Activated CD4-positive, alpha-beta T cell treated with anti-CD3 and anti-CD28 coated beads, Interleukin-2, amount 50 U/mL, for 4 hours (primary cell): ENCODE data around the gene WDR86.

Experiments used
- DNase-seq, 2 experiments: peaks; one replicate each; pipeline ENCODE4 v3.0.0-alpha.2; 2020

The WDR86 gene

DNA sequence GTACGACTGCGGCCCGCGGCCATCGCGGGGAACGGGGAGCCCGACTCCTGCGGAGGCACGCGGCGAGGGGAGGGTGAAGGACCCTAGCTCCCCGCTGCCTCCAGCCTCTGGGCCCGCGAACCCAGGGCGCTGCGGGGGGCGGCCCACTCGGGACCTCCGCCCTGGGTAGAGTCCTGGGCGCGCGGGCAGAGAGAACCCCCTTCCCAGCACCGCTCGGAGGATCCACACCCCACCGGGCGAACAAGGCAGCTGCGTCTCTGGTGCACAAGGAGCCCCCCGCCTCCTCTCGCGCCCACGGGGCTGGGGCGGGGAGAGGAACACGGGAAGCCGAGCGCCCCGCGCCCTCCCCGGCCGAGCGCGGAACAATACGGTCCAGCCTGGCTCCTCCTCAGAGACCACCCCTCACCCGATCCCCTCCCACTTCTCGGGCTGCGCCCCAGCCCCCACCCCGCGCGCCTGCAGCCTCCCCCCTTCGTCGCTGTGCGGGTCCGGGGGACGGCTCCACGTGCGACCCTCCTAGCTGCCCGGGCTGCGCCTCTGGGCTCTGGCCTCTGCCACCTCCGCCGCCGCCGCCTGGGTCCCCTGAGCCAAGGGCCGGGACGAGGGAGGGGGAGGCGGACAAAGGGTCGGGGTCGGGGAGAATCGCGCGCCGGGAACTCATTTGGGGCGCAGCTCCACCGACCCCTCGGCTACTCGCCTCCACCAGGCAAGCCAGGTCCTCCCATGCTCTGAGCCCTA lies at the start of gene WDR86:
Gene WDR86, minus strand, starts transcription at position 372 of the 738 bp plus-strand sequence. CDS start 449 bp downstream, outside the sequence.
- no peak for DNase-seq

DNA sequence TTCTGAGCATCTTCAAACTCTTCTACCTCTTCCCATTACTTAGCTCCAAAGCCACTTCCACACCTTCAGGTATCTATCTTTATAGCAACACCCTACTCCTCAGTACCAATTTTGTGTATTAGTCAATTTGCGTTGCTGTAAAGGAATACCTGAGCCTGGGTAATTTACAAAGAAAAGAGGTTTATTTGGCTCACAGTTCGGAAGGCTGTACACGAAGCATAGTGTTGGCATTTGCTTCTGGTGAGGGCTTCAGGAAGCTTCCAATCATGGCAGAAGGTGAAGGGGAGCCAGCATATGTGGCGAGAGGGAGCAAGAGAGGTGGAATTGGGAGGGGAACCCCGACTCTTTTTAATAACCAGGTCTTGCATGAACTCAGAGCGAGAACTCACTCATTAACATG lies 47.7 kb upstream of the WDR86 start:
- DNase-seq, result no peak

- DNase-seq, result no peak
Observed at GRCh38 chr7:151456782-151457181, 46.9 kb upstream of the WDR86 start.

GRCh38 chr7:151456276-151456675 lies 46.4 kb upstream of the WDR86 start:
- DNase-seq, result no peak

GRCh38 chr7:151455690-151456089 lies 45.9 kb upstream of the WDR86 start:
- DNase-seq, result no peak

GRCh38 chr7:151454932-151455530 lies 45.2 kb upstream of the WDR86 start:
- DNase-seq, result no peak

DNA sequence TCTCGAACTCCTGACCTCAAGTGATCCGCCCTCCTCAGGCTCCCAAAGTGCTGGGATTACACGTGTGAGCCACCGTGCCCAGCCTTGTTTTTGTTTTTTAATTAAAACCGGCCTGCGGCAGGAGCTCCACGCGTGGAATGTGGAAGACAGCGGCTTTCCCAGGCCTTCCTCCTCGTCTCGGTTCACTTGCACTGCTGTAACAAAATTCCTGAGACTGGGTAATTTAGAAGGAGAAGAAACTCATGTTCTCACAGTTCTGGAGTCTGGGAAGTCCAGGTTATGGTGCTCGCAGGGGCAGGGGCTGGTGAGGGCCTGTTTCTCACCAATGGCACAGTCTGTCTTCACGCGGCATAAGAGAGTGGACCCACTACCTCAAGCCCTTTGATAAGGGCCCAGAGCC lies 44.5 kb upstream of the WDR86 start:
- DNase-seq, result no peak

DNA sequence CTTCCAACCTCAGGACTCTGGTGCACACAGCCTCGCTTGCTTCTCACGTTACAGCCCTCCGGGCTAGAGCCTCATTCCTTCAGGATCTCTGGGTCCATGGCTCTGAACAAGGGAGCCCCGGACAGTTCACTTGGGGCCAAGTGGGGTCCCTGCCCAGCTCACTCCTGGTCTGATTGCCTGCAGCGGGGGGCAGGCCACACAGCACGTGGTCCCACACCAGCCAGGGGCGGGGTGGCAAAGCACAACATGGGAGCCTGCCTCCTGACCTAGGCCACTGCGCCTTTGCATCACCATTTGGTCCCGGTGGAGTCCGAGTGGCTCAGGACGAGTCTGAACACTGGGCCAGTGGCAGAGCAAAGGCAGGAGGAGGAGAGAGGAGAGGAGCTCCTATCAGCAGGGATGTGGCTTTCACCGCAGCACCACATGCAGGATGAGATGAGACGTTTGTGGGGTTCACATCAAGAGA lies 43.5 kb upstream of the WDR86 start:
- DNase-seq, result no peak

GRCh38 chr7:151452680-151453325 lies 43.0 kb upstream of the WDR86 start:
- DNase-seq, result no peak

- no peak for DNase-seq
Observed at GRCh38 chr7:151451626-151452571, 42.1 kb upstream of the WDR86 start.

DNA sequence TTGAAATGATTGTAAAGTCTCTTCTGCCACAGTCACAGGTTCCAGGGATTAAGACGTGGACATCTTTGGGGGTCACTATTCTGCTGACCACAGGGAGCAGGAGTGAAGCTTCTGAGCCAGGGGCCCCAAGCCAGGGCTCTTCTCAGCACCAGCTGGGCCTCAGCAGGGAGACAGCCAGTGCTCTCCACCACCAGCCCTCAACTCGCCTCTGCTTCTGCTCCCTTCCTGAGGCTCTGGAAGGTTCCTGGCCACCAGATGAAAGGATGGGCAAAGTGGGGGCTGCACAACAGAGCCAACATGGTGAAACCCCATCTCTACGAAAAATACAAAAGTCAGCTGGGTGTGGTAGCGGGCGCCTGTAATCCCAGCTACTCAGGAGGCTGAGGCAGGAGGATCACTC lies 41.3 kb upstream of the WDR86 start:
- no peak for DNase-seq

- no peak for DNase-seq
Observed at GRCh38 chr7:151449990-151450389, 40.2 kb upstream of the WDR86 start.

GRCh38 chr7:151448261-151449252 lies 38.7 kb upstream of the WDR86 start:
- peak; percentile 69 to 73 for DNase-seq

DNA sequence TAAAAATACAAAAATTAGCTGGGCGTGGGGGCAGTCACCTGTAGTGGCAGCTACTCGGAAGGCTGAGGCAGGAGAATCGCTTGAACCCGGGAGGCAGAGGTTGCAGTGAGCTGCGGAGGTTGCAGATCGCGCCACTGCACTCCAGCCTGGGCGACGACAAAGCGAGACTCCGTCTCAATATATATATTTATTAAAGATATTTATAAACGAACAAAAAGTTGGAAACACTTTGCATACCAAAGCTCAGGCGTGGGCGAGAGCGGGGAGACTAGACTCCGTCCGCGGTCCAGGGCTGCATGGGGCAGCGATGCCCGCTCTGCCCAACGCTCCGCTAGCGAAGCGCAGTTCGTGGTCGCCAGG lies 38.0 kb upstream of the WDR86 start:
- no peak for DNase-seq

DNA sequence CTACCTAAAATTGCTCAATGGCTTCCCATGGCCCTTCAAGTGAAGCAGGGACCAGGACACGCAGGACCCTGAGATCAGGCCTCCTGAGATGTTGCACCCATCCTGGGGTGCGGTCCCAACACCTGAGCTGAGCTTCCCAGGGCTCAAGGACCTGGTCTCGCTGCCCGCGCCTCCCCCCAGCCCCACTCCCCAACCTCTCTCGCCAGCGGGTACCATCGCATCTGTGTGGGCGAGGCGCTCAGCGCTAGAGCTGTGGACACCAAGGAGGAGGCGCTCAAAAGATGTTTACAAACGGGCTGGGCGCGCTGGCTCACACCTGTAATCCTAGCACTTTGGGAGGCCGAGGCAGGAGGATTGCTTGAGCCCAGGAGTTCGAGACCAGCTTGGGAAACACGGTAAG lies 37.5 kb upstream of the WDR86 start:
- DNase-seq, result no peak

DNA sequence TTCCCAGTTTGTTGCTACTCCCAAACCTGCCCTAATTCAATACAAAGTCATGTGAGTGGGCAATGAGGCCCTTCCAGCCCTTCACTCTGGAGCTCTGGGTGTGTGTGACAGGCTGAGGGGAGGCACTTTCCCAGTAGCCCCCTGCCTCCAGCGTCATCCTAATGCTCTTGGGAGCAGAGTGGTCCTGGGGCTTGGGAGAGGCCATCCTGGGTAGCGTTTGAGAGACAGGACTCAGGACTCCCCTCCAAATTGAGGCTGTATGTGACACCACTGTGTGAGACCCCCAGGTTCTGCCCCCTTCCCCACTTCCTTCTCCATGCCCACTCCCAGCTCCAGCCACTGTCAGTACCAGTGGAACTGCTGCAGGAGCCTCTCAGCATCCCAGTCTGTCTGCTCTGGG lies 36.6 kb upstream of the WDR86 start:
- DNase-seq, result no peak

GRCh38 chr7:151444632-151445031 lies 34.8 kb upstream of the WDR86 start:
- DNase-seq, result no peak

GRCh38 chr7:151442776-151443496 lies 33.1 kb upstream of the WDR86 start:
- no peak for DNase-seq

DNA sequence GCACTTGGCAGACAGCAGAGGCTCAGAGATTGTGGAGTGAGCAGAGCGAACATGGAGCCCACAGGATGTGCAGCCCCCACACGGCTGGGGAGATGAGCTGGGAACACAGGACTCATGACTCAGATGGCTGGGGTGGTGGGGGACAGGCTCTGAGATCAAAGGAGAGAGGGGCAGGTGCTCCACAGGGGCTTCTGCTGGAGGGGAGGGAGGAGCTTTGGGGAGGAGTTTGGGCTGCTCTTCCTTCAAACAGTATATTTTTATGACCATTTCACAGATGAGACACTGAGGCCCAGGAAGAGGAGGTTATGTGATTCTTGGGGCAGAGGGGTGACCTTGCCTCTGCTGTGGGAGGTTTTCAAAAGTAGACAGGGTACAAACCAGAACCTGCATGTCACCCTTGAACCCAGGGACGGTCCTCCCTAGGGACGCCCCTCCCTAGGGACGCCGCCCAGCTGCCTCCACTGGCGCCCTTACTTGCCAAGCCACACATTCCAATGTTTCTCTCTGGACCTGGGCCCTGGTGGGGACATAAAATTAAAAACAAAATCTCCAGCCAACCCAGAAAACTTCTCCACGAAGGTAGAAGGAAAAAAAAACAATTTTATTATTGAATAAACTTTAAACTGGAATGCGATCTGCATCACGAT lies 31.1 kb upstream of the WDR86 start:
- no peak for DNase-seq
